ENCODE measurements around the gene ANO1. TPM values are rescaled to one million over a fixed set of nuclear protein-coding genes. Genes with fewer than 3 reads are reported as not detected.

ANO1 gene
- total RNA-seq, 2 donors from 2014 or later: 34.6 to 43.9 TPM

DNA sequence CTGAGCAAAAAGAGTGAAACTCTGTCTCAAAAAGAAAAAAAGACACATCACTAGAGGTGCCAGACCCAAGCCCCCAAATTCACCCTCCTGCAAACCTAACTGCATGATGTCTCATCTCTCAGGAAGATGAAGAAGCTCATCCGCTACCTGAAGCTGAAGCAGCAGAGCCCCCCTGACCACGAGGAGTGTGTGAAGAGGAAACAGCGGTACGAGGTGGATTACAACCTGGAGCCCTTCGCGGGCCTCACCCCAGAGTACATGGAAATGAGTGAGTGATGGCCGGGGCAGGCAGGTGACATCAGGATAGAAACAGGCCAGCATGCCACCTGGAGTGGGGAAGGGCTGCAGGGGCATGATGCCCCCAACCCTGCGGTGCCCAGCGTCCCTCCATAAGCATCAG is 89.0 kb downstream of the ANO1 start:
- Histone ChIP-seq H3K4me1 (replicated peaks) (peaks cover 11% of the 10 kb centered on the region), H3K27ac (no peak overlapping the region), H3K9me3 (no peaks in the 10 kb centered on the region), H3K36me3 (no peaks in the 10 kb centered on the region), H3K4me3 (no peak overlapping the region), H3K27me3 (replicated peaks; ENCODE audit: insufficient read depth) (no peaks in the 10 kb centered on the region)
- 87% methylated on average over 9 of the region's 9 CpGs for WGBS
- TF ChIP-seq, protein P1, sequence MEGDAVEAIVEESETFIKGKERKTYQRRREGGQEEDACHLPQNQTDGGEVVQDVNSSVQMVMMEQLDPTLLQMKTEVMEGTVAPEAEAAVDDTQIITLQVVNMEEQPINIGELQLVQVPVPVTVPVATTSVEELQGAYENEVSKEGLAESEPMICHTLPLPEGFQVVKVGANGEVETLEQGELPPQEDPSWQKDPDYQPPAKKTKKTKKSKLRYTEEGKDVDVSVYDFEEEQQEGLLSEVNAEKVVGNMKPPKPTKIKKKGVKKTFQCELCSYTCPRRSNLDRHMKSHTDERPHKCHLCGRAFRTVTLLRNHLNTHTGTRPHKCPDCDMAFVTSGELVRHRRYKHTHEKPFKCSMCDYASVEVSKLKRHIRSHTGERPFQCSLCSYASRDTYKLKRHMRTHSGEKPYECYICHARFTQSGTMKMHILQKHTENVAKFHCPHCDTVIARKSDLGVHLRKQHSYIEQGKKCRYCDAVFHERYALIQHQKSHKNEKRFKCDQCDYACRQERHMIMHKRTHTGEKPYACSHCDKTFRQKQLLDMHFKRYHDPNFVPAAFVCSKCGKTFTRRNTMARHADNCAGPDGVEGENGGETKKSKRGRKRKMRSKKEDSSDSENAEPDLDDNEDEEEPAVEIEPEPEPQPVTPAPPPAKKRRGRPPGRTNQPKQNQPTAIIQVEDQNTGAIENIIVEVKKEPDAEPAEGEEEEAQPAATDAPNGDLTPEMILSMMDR (IDR thresholded peaks at IDR 0.05): no peak
- TF ChIP-seq POLR2AphosphoS5 (IDR thresholded peaks at IDR 0.05) (no peak), POLR2A (IDR thresholded peaks at IDR 0.05) (no peak)
- intact Hi-C loops (cut with DNase I): no loop called here
- DNase-seq (ENCODE audit: low spot score): no peak

DNA sequence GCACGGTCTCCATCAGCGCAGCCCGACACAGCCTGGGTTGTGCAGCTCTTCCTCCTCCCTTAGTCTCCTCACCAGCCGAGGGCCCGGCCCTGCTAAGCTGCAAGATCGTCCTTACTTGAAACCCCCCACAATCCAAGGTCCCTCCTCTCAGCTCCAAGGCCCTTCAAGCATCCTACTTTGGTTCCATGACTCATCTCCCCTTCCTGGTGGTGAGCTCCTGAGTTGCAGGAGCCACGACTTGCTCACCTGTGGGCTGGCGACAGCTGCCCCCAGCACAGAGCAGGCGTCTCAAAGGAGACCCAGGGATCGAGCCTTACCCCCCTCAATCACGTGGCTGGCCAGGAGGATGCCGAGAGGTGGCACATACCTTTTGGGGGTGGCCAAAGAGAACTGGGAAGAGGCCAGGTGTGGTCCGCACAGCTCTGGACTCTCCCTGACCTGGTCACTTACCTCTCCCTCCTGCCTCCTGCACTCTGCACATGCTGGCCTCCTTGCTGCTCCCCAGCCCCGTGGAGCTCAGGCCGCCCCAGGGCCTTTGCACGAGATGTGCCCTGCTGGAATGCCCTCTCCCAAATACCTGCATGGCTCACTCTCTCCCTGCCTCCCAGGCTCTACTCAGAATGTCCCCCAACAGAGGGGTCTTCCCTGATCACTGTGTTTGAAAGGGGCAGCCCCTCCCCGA is 89.7 kb downstream of the ANO1 start:
- Histone ChIP-seq H3K36me3 (no peaks in the 10 kb centered on the region), H3K4me1 (replicated peaks) (peaks cover 11% of the 10 kb centered on the region), H3K27ac (no peak overlapping the region), H3K9me3 (no peaks in the 10 kb centered on the region), H3K4me3 (no peak overlapping the region), H3K27me3 (replicated peaks; ENCODE audit: insufficient read depth) (no peaks in the 10 kb centered on the region)
- no peak for DNase-seq (ENCODE audit: low spot score)
- TF ChIP-seq POLR2AphosphoS5 (IDR thresholded peaks at IDR 0.05): no peak
- TF ChIP-seq, protein P1 (IDR thresholded peaks at IDR 0.05): no peak
- no peak for TF ChIP-seq POLR2A (IDR thresholded peaks at IDR 0.05)
- 93% methylated on average over 17 of the region's 17 CpGs for WGBS
- intact Hi-C loops (cut with DNase I): no loop called here

DNA sequence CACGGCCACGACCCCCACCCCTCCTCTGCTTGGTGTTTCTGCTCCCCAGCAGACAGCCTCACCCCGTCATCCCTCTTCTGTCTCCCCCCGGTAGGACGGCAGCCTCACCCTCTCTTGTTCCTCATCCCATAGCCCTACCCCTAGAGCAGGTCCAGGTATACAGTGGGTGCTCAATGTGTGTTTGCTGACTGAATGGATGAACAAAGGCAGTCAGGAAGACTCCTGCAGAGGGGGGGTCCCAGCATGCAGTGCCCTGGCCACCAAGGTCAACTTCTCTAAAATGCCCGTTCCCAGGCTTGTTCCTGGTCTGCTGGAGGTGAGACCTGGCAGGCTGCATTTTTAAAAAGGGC is 90.3 kb downstream of the ANO1 start:
- Histone ChIP-seq H3K27ac (no peak overlapping the region), H3K4me1 (replicated peaks) (peaks cover 11% of the 10 kb centered on the region), H3K27me3 (replicated peaks; ENCODE audit: insufficient read depth) (no peaks in the 10 kb centered on the region), H3K4me3 (no peak overlapping the region), H3K9me3 (no peaks in the 10 kb centered on the region), H3K36me3 (no peaks in the 10 kb centered on the region)
- intact Hi-C loops (cut with DNase I): no loop called here
- DNase-seq (ENCODE audit: low spot score): no peak
- WGBS: 93% methylated on average over 6 of the region's 6 CpGs
- no peak for TF ChIP-seq POLR2A (IDR thresholded peaks at IDR 0.05)
- no peak for TF ChIP-seq POLR2AphosphoS5 (IDR thresholded peaks at IDR 0.05)
- TF ChIP-seq, protein P1 (IDR thresholded peaks at IDR 0.05): no peak

DNA sequence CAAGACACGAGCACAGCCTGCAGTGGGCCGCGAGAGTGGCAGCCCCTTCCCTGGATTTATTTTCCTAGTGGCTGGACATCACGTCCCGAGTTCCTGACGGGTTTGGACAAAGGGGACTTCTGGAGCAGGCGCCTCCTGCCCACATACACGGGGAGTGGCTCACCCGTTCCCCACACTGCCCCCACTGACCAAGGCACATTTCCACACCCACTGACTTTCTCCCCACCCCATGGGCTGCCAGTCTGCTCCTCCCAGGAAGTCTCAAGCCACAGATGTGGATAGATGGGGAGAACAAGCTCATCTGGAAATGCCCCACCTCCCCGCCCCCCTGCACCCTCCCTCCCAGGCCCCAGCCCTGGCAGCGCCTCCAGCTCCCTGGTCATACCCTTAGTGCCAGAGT is 91.0 kb downstream of the ANO1 start:
- Histone ChIP-seq H3K27me3 (replicated peaks; ENCODE audit: insufficient read depth) (no peaks in the 10 kb centered on the region), H3K4me3 (no peak overlapping the region), H3K27ac (peak overlapping the region in 1 of 2 donors; percentile 66), H3K4me1 (replicated peaks) (peaks cover 11% of the 10 kb centered on the region), H3K36me3 (no peaks in the 10 kb centered on the region), H3K9me3 (no peaks in the 10 kb centered on the region)
- TF ChIP-seq POLR2A (IDR thresholded peaks at IDR 0.05) (no peak), POLR2AphosphoS5 (IDR thresholded peaks at IDR 0.05) (no peak)
- TF ChIP-seq, protein P1 (IDR thresholded peaks at IDR 0.05): no peak
- intact Hi-C loops (cut with DNase I): no loop called here
- DNase-seq (ENCODE audit: low spot score): peak; percentile 11
- WGBS: 49% methylated on average over 11 of the region's 11 CpGs

DNA sequence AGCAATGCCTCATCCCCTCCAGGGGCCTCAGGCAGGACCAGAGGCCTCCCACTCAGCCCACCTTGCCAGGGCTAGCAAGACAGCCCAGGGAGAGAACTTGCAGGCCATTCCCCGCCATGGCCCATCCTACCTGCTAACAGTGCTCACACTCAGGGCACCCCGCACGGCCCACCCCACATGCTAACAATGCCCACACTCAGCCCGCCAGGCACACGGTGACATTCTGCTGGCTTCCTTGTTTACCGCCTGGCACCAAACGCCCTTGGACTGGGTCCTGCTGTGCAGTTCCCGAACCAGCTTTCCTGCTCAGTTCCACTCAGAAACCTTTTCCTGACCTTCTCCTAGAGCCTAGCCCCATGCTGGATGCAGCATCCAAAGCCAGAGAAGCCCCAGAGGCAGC is 91.5 kb downstream of the ANO1 start:
- Histone ChIP-seq H3K9me3 (no peaks in the 10 kb centered on the region), H3K4me3 (no peak overlapping the region), H3K27me3 (replicated peaks; ENCODE audit: insufficient read depth) (no peaks in the 10 kb centered on the region), H3K36me3 (no peaks in the 10 kb centered on the region), H3K4me1 (replicated peaks) (peaks cover 11% of the 10 kb centered on the region), H3K27ac (peak overlapping the region; percentile 16 to 66)
- 28% methylated on average over 8 of the region's 8 CpGs for WGBS
- TF ChIP-seq POLR2AphosphoS5 (IDR thresholded peaks at IDR 0.05) (peak; percentile 84), POLR2A (IDR thresholded peaks at IDR 0.05) (no peak)
- DNase-seq (ENCODE audit: low spot score): peak; percentile 83
- intact Hi-C loops (cut with DNase I): no loop called here

All from prostate gland (tissue), 2 donors.